Fibroblast of lung (primary cell): ENCODE results near the gene INO80E.

Experiments
- EZH2 ChIP-seq: IDR thresholded peaks from 2 replicates; pipeline ENCODE4 v1.5.1; 2012; ENCODE audit warnings: low read length, control low read depth, mild to moderate bottlenecking; ENCODE audit errors: missing control alignments
- TF ChIP-seq, protein P1 (sequence below), 2 donors: IDR thresholded peaks in 1 of 2; conservative IDR thresholded peaks in 1 of 2; 1 replicate in 1 of 2; 2 replicates in 1 of 2; pipeline ENCODE4 v1.5.1; 2011 to 2012; ENCODE audit warnings: low read length in 2 of 2, control low read depth in 1 of 2, inconsistent platforms in 1 of 2, low read depth in 1 of 2, mild to moderate bottlenecking in 1 of 2

DNA sequence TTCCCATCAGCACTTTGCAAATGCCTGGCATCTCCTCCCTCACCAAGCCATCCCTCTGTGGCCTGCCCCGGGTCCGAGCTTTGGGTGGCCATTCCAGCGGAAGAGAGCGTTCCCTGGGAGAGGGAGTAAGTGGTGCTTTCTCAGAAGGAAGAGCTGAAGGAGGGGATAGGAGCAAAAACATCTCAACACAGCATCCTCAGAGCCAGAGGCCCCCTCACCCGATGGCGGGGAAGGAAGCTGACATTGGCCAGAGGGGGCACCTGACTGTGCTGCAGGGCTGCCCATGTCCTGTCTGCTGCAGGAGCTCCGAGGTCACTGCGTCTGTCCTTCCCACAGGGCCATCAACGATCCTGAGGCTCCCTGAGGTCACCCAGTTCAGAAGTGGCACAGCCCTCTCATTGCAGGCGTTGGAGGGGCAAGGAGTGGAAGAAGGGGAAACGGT, 35.5 kb downstream of the INO80E start:
- TF ChIP-seq, protein P1, sequence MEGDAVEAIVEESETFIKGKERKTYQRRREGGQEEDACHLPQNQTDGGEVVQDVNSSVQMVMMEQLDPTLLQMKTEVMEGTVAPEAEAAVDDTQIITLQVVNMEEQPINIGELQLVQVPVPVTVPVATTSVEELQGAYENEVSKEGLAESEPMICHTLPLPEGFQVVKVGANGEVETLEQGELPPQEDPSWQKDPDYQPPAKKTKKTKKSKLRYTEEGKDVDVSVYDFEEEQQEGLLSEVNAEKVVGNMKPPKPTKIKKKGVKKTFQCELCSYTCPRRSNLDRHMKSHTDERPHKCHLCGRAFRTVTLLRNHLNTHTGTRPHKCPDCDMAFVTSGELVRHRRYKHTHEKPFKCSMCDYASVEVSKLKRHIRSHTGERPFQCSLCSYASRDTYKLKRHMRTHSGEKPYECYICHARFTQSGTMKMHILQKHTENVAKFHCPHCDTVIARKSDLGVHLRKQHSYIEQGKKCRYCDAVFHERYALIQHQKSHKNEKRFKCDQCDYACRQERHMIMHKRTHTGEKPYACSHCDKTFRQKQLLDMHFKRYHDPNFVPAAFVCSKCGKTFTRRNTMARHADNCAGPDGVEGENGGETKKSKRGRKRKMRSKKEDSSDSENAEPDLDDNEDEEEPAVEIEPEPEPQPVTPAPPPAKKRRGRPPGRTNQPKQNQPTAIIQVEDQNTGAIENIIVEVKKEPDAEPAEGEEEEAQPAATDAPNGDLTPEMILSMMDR (conservative IDR thresholded peaks at IDR 0.05 in 1 of 2, IDR thresholded peaks at IDR 0.05 in 1 of 2; ENCODE audit: low read depth in 1 of 2, low read length in 2 of 2), result no peak
- TF ChIP-seq EZH2, result peak; percentile 89
